ENCODE results near the gene RCAN1. TPM values are rescaled to one million over a fixed set of nuclear protein-coding genes. Genes with fewer than 3 reads are reported as not detected.

The RCAN1 gene
- total and polyA plus RNA-seq, 2 of the 8 experiments (the other 6 are each of a cell fraction or from before 2014, with no cell fraction given), result 1.7 to 6.4 TPM

DNA sequence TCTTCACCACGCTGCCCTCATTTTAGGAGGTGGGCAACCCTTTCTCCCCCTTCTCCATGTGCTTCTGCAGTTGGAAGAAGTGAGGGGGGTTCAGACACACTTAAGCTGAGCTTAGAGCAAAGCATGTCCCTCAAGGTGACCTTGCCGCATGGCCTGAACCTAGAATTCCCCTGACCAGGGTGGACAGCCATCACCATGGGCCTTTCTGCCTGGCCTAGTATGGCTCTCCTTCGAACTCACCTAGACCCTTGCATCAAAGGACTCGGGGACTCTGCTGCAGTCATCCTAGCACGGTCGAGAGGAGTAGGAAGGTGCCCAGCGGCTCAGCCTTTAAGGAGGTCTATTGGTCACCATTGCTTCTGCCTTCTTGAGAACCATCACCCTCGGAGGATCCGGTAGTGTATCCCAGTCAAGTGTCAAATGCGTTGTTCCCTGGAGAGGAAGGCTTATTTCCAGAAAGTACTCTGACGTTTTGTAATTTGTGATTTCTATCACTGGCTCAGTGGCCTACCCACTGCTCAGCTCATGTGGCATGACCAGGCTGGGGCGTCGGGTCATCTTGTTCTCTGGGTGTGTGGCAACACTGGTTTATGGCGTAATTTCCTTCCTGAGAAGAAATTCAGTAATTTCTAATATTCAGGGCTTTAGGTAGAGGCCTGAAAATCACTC, 103.0 kb downstream of the RCAN1 start, which contains the start of gene KCNE1:
TSS of gene KCNE1 (minus strand) at position 424 of the 669 bp plus-strand sequence. CDS start 62,576 bp downstream, outside the sequence.
- Histone ChIP-seq H4K20me1 (replicated peaks in 1 of 2; ENCODE audit: control insufficient read depth in 1 of 2, insufficient read depth in 2 of 2, low read length in 2 of 2) (no peaks in the 10 kb centered on the region), H3K27me3 (replicated peaks in 1 of 4; ENCODE audit: control insufficient read depth in 3 of 4, extremely low read depth in 1 of 4, insufficient read depth in 3 of 4, low read length in 3 of 4) (no peaks in the 10 kb centered on the region), H3K4me2 (ENCODE audit: insufficient read depth in 1 of 2, low read depth in 2 of 2, low read length in 2 of 2) (no peak within 1 kb of the TSS), H2BK12ac (ENCODE audit: low read depth, low read length) (no peak within 1 kb of the TSS), H3K9ac (replicated peaks in 1 of 4; ENCODE audit: extremely low read depth in 1 of 4, low read depth in 3 of 4, low read length in 3 of 4) (no peak within 1 kb of the TSS), H3K4ac (replicated peaks; ENCODE audit: insufficient read length, low read depth, low read length) (no peak within 1 kb of the TSS), H3K14ac (ENCODE audit: insufficient read length) (no peak within 1 kb of the TSS), H3K18ac (ENCODE audit: extremely low read depth, low read length) (no peak within 1 kb of the TSS), H3K79me2 (ENCODE audit: control insufficient read depth in 1 of 2, insufficient read depth in 2 of 2, low read length in 2 of 2) (no peaks in the 10 kb centered on the region), H3K23ac (ENCODE audit: insufficient read length) (no peak within 1 kb of the TSS), H3K9me3 (ENCODE audit: insufficient read depth in 2 of 2, low read depth in 1 of 2, low read length in 1 of 2) (no peaks in the 10 kb centered on the region), H3K27ac (ENCODE audit: low read depth, low read length) (no peak within 1 kb of the TSS), H2BK5ac (ENCODE audit: low read depth, low read length) (no peak within 1 kb of the TSS), H4K91ac (replicated peaks; ENCODE audit: insufficient read length, low read length) (no peak within 1 kb of the TSS), H2AK5ac (ENCODE audit: low read depth, low read length) (no peak within 1 kb of the TSS), H4K8ac (ENCODE audit: extremely low read depth, insufficient read depth, low read length) (no peak within 1 kb of the TSS; the same call in 1 of the 2 replicates), H4K5ac (ENCODE audit: insufficient read length, low read depth, low read length) (no peak within 1 kb of the TSS), H3K79me1 (ENCODE audit: low read depth, low read length) (no peaks in the 10 kb centered on the region), H2AFZ (ENCODE audit: low read length) (no peak within 1 kb of the TSS), H2BK15ac (ENCODE audit: low read length) (no peak within 1 kb of the TSS), H3K4me3 (ENCODE audit: extremely low read depth in 1 of 4, insufficient read depth in 2 of 4, low read depth in 3 of 4, low read length in 4 of 4) (no peak within 1 kb of the TSS), H3K4me1 (replicated peaks in 1 of 4; ENCODE audit: control insufficient read depth in 3 of 4, insufficient read depth in 4 of 4, low read length in 3 of 4) (no peaks in the 10 kb centered on the region), H3K56ac (replicated peaks; ENCODE audit: insufficient read length, low read depth, low read length) (no peak within 1 kb of the TSS), H2BK120ac (replicated peaks; ENCODE audit: low read depth, low read length) (no peak within 1 kb of the TSS), H3K36me3 (ENCODE audit: control insufficient read depth in 2 of 4, insufficient read depth in 4 of 4, low read length in 3 of 4) (no peaks in the 10 kb centered on the region), H2BK20ac (ENCODE audit: low read length) (no peak within 1 kb of the TSS), H3K23me2 (ENCODE audit: low read depth, low read length) (peaks cover 2% of the 10 kb centered on the region; the same call in 1 of the 2 replicates)
- DNase-seq (ENCODE audit: low read depth in 1 of 2, low spot score in 2 of 2) (no peak), FAIRE-seq (no peak)
- TF ChIP-seq SAP30 (IDR thresholded peaks at IDR 0.05; ENCODE audit: insufficient read depth, insufficient replicate concordance, low read length) (no peak), JUN (IDR thresholded peaks at IDR 0.05; ENCODE audit: low read depth, low read length) (no peak), ASH2L (IDR thresholded peaks at IDR 0.05; ENCODE audit: low read length) (no peak), CHD2 (IDR thresholded peaks at IDR 0.05; ENCODE audit: low read length) (no peak)
- WGBS, 2 experiments (ENCODE audit: extremely low coverage in 1 of 2, insufficient coverage in 1 of 2, insufficient read length in 1 of 2, insufficient replicate concordance in 2 of 2, low coverage in 1 of 2, low lambda C conversion rate in 2 of 2, missing lambda C conversion rate in 1 of 2), result 89% methylated on average over 14 of the region's 14 CpGs; no CpG with 5 or more reads in 1 of the 2 experiments
- ChIA-PET CTCF (ENCODE audit: partially characterized antibody) (interaction anchor here (1.2 to 13.5 kb wide), 12 partner anchors 8 to 159 kb away, joined by 3 to 131 read pairs (median 17); partner anchors contain the start of gene RCAN1), POLR2A (ENCODE audit: partially characterized antibody) (no interaction called here)
